DMS114 treated with DMSO at 0.1 percent for 48 hours (cell line): ENCODE measurements around the gene EP400.
"Not testable (repeated sequence)": the region's sequence is repeated elsewhere in the genome, so short reads cannot be mapped to it uniquely, and the experiment has no call there.

Experiments
- DNase-seq: peaks from one replicate; lab custom pipeline; 2025; ENCODE audit not compliant: unreplicated experiment; lab: John Stamatoyannopoulos, UW

The EP400 gene

GRCh38 chr12:132043216-132043615, 93.5 kb downstream of the EP400 start:
- DNase-seq: no peak

DNA sequence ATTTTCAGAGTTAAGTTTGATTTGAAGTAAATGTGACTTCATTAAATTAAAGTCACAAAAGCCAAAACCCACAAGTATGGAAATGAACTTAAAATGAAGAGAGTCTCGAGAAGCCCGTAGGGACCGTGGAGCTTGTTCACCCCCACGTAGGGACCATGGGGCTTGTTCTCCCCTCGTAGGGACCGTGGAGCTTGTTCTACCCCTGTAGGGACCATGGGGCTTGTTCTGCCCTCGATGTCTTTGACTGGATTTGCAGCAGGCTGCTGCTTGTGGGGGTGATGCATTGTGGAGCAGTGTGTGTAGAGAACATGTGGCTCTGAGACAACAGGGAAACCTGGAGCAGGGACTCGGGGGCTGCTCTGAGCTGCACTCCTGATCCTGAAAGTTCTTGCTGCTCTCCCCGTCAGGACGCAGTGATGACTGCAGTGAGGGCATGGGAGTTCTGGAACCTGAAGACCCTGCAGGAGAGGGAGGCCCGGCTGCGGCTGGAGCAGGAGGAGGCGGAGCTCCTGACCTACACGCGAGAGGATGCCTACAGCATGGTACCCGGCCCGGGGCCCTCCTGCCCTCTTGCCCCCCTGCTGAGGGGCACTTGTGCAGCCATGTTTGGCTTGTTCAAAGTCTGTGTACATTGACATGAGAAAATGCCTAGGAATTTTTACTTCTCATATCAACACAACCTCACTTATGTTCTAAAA, 94.2 kb downstream of the EP400 start:
- no peak for DNase-seq

DNA sequence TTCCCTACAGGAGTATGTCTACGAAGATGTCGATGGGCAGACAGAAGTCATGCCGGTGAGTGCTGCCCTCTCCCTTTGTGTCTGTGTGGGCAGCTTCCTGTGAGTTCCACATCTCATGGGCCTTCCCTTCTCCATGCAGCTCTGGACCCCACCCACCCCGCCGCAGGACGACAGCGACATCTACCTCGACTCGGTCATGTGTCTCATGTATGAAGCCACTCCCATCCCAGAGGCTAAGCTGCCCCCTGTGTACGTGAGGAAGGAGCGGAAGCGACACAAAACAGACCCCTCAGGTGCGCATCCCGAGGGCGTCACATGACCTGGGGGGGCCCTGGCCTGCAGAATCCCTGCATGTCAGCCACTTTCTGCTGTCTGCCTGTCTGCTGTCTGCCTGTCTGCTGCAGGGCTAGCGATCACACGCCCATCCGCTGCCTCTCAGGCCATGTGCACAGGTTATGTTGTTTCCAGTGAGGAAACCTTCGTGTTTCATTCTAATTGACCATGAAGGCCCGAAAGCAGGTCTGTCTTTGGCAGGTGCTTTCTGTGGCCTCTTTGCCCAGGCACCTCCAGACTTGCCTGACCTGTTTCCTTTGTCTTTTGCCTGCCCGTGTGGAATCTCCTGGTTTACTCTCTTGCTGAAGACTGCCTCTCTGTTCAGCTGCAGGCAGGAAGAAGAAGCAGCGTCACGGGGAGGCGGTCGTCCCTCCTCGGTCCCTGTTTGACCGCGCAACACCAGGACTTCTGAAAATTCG, 95.1 kb downstream of the EP400 start:
- DNase-seq: no peak

GRCh38 chr12:132045751-132046150, 96.0 kb downstream of the EP400 start:
- DNase-seq: no peak

GRCh38 chr12:132046561-132046960, 96.8 kb downstream of the EP400 start:
- DNase-seq: no peak

DNA sequence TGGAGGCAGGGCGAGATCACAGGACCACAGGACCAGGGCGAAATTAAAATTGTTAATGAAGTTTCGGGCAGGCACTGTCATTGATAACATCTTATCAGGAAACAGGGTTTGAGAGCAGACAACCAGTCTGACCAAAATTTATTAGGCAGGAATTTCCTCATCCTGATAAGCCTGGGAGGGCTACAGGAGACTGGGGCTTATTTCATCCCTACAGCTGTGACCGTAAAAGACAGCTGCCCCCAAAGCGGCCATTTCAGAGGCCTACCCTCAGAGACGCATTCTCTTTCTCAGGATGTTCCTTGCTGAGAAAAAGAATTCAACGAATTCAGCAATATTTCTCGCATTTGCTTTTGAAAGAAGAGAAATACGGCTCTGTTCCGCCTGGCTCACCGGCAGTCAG, 97.9 kb downstream of the EP400 start:
- DNase-seq: not testable (repeated sequence)

GRCh38 chr12:132049442-132049841, 99.7 kb downstream of the EP400 start:
- no peak for DNase-seq

DNA sequence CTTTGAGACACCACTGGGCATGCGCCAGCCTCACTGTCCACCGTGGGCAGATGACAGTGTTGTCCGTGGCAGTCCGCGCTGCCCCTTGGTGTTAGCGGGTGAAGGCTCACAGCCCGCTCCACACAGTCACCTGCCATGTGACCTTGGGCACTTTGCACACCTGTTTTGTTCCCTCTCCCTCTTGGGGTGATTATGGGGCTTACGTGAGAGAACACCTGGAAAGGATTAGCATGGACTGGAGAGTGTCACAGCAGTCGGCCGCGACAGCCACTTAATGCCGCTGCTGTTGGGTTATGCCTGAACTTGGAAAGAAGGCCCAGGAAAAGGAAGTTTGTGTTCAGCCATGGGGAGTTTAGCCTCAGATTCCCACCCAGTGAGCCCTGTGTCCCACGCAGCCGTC, 100.1 kb downstream of the EP400 start:
- no peak for DNase-seq

DNA sequence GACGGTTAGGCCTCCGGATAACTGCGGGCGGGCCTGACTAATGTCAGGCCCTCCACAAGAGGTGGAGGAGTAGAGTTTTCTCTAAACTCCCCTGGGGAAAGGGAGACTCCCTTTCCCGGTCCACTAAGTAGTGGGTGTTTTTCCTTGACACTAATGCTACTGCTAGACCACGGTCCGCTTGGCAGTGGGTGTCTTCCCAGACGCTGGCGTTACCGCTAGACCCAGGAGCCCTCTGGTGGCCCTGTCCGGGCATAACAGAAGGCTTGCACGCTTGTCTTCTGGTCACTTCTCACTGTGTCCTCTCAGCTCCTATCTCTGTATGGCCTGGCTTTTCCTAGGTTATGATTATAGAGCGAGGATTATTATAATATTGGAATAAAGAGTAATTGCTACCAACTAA, 102.0 kb downstream of the EP400 start:
- peak; percentile 7 for DNase-seq

DNA sequence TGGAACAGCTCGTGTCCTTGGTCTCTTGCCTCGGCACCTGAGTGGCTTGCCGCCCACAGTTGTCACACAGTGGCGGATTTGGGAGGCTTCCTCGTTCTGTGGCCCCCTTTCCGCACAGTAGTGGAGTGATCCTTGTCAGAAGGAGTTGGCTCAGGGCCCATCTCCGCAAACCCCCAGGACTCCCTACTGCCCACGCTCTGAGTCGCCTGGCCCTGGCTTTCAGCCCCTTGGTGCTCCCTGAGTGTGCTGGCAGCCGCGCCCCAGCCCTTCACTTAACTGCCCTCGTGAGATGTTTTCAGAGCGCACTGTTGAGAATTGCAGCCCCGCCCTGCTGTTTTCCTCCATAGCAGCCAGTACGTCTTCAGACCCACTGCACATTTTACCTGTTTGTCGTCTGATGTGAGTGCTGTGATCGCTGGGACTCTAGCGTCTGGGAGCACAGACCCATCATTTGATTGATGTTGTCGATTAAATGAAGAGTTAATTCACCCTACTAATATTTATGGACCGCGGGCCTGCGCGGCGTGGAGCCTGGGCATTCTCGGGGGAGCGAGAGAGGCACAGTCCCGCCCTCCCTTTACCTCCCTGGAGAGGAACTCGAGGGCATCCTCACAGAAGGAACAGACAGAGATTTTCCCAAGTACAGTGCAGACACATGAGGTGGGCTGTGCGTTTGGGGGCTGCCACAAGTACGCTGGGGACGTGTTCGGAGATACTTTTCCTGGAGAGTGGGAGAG, 102.6 kb downstream of the EP400 start:
- DNase-seq: no peak

- DNase-seq: no peak
These were observed 103.9 kb downstream of the EP400 start for GRCh38 chr12:132053338-132054330.

GRCh38 chr12:132054983-132055382, 105.2 kb downstream of the EP400 start:
- DNase-seq: no peak

- DNase-seq: no peak
These were observed 105.9 kb downstream of the EP400 start for GRCh38 chr12:132055535-132056096.

- no peak for DNase-seq
These were observed 106.6 kb downstream of the EP400 start for GRCh38 chr12:132056320-132056719.

DNA sequence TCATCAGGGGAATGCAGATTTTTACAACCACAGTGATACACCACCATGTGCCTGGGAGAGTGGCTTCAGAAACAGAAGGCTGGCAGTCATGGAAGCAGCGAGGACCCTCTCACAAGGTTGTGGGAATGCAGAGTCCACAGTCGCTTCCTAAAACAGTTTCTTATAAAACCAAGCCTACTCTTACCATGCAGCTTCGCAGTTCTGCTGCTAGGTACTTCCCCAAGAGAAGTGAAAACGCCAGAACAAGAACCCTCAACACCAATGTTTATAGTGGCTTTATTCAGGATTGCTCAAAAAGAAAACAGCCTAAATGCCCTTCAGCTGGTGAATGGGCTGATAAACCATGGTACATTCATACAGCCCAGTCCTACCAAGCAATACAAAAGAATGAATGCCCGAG, 107.2 kb downstream of the EP400 start:
- no peak for DNase-seq

DNA sequence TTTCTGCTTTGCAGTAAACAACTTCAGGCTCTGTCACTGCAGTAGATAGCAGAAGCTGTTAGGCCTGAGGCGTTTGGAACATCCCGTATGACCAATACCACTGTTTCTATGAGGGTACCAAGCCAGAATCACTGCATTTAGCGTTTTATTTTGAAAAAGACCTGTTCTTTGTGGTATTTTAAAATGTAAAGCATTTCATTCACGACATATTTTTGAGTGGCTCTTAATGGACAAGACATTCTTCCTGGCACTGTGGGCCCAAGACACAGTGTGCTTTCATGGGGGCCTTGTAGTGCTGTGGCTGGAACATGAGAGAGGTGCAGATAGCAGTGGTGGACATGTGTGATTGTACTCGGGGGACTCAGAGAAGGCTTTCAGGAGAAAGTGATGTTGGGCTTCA, 107.9 kb downstream of the EP400 start:
- no peak for DNase-seq

DNA sequence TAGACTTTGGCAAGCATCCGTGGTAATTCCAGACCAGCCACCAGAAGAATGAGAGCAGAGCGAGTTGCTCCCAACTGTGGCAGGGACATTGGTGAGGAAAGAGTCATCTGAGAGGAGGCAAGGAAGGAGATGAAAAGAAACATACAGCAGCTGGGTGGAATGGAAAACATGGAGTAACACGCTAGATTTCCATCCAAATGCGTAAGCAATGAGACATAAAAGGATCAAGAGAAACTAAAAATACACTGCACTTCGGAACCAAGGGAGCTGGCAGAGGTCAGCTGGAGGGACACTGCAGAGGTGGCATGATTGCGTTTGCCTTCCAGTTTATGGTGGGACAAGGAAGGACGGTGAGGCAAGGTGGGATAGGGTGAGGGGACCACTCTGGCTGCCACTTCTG, 111.5 kb downstream of the EP400 start:
- DNase-seq: no peak

GRCh38 chr12:132061641-132062430, 112.1 kb downstream of the EP400 start:
- DNase-seq: no peak

GRCh38 chr12:132062481-132062880, 112.7 kb downstream of the EP400 start:
- DNase-seq: no peak

DNA sequence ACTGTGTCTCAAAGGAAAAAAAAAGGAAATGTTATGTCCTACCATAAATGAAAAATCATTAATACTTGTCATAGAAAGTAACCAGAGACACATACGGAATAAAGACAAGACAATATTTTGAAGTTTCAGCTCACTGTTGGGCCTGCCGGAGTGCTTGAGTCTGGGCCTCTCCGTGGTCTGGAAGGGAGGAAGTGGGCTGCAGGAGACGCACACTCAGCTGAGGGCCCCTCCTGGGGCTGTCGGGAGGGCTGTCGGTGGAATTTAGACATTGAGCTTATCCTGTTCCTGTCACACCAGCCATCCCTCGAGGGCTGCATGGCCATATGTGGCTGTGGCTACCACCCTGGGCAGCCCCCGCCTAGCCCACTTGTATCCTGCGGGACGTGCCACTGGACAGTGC, 113.7 kb downstream of the EP400 start:
- DNase-seq: no peak
